Measurements from ENCODE around the gene TSSK2. TPM values are rescaled to one million over a fixed set of nuclear protein-coding genes. Genes with fewer than 3 reads are reported as not detected.

Gene TSSK2
- total RNA-seq, 4 donors from 2014 or later: not detected

DNA sequence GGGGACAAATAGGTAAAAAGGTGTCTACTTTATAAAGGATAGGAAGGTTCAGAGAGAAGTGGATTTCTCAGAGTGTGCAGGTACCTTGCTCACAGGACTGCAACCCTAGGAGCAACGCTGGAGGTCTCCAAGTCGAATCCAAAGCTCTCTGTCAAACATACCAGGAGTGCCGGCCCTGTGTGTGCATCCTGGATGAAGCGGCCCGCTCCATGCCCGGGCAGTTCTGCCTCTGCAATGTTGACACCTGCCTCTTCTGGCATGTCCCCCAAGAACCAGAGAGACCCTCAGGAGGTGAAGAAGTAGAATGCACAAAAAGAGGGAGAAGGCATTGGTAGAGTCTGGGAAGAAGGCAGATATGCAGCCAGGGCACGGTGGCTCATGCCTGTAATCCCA lies 3.1 kb upstream of the TSSK2 start:
- Histone ChIP-seq H3K27me3 (no peaks in the 10 kb centered on the region), H3K9me3 (no peaks in the 10 kb centered on the region), H3K4me1 (peaks cover 0 to 3% (median 1%) of the 10 kb centered on the region in 4 donors), H3K4me3 (no peak overlapping the region), H3K36me3 (no peaks in the 10 kb centered on the region), H3K27ac (no peak overlapping the region)
- 75 to 81% methylated on average over 7 of the region's 7 CpGs for WGBS, 2 donors (ENCODE audit: low coverage in 1 of 2)
- intact Hi-C loops (cut with DNase I; ENCODE audit: low total_unique reads): no loop called here
- TF ChIP-seq POLR2AphosphoS5 (IDR thresholded peaks at IDR 0.05) (no peak), POLR2A (IDR thresholded peaks at IDR 0.05) (no peak), EP300 (IDR thresholded peaks at IDR 0.05; ENCODE audit: low read depth) (no peak)
- TF ChIP-seq, protein P1, sequence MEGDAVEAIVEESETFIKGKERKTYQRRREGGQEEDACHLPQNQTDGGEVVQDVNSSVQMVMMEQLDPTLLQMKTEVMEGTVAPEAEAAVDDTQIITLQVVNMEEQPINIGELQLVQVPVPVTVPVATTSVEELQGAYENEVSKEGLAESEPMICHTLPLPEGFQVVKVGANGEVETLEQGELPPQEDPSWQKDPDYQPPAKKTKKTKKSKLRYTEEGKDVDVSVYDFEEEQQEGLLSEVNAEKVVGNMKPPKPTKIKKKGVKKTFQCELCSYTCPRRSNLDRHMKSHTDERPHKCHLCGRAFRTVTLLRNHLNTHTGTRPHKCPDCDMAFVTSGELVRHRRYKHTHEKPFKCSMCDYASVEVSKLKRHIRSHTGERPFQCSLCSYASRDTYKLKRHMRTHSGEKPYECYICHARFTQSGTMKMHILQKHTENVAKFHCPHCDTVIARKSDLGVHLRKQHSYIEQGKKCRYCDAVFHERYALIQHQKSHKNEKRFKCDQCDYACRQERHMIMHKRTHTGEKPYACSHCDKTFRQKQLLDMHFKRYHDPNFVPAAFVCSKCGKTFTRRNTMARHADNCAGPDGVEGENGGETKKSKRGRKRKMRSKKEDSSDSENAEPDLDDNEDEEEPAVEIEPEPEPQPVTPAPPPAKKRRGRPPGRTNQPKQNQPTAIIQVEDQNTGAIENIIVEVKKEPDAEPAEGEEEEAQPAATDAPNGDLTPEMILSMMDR (IDR thresholded peaks at IDR 0.05): no peak
- in situ Hi-C loops (cut with MboI; ENCODE audit: low pct_ligation_motif_present in 1 of 4, low pct_unique_long_range_greater_than_20kb in 1 of 4, low sequenced_read_pairs in 3 of 4): loop anchor here in 1 of 4 donors (25.0 kb wide), 1 partner anchor 509 kb away; no protein-coding TSS in a partner anchor
- no peak for DNase-seq

DNA sequence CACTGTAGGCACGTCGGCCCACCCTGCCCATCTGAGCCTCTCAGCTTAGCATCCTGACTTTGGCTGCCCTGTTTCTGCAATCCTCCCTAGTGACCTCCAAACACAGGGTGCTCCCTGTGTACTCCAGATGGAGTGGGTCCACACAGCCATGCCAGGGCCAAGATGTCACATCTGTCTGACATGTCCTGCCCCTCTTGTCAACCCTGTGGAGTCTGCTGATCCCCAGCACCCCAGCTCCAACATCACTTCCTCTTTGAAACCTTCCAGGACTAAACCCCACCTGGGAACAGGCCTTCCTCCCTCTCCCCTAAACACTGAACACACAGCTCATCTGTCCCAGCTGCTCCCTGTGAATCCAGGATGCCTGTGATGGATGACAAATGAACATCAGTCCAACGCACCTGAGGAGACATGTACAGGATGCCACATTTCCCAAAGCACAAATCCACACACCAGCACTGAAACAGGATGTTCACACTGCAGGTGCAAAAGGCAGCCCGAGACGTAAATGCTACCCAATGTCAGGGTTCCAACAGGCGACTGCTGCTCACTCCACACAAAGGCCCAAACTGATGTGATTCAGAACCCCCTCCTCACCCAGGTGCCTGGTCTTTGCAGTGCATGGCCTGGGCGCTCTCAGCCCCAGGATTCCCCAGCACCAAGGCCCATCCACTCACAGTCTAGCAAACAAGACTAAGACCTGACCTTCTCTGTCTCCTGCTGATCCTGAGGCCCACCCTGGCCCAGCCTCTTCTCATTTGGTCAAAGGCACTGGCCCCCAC lies 2.0 kb upstream of the TSSK2 start:
- no peak overlapping the region for H3K4me3 ChIP-seq
- WGBS, 2 donors (ENCODE audit: low coverage in 1 of 2): 89% methylated on average over 7 of the region's 7 CpGs; no CpG with 5 or more reads in 1 of the 2 donors
- H3K27ac ChIP-seq: no peak overlapping the region
- TF ChIP-seq EP300 (IDR thresholded peaks at IDR 0.05; ENCODE audit: low read depth): no peak
- no peak for TF ChIP-seq POLR2AphosphoS5 (IDR thresholded peaks at IDR 0.05)
- TF ChIP-seq POLR2A (IDR thresholded peaks at IDR 0.05): no peak
- TF ChIP-seq, protein P1 (IDR thresholded peaks at IDR 0.05): no peak
- H3K36me3 ChIP-seq: peaks cover 0 to 7% (median 2%) of the 10 kb centered on the region in 4 donors
- intact Hi-C loops (cut with DNase I; ENCODE audit: low total_unique reads) (no loop called here), in situ Hi-C loops (cut with MboI; ENCODE audit: low pct_ligation_motif_present in 1 of 4, low pct_unique_long_range_greater_than_20kb in 1 of 4, low sequenced_read_pairs in 3 of 4) (loop anchor here in 1 of 4 donors (25.0 kb wide), 1 partner anchor 508 kb away; no protein-coding TSS in a partner anchor)
- DNase-seq: no peak
- H3K4me1 ChIP-seq: no peaks in the 10 kb centered on the region
- no peaks in the 10 kb centered on the region for H3K9me3 ChIP-seq
- H3K27me3 ChIP-seq: no peaks in the 10 kb centered on the region

DNA sequence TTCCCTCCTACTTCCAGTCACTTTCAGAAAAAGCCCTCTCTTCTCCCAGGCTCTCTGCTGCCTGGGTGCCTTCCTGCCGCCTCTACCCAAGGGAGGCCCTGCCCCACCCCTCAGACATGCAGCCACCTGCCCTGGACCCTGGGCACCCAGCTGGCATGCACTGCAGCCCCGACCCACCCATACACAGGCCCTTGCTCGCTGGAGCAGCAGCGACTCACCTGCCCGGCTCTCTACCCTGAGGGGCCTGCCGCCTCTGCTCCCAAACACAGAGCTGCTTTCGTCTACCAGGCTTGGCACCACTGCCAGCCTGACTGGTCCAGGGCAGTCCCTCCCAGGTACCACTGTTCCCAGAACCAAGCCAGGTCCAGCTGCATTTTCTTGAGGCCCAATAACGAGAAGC lies 1.2 kb upstream of the TSSK2 start:
- no peaks in the 10 kb centered on the region for H3K4me1 ChIP-seq
- H3K27me3 ChIP-seq: no peaks in the 10 kb centered on the region
- intact Hi-C loops (cut with DNase I; ENCODE audit: low total_unique reads): no loop called here
- in situ Hi-C loops (cut with MboI; ENCODE audit: low pct_ligation_motif_present in 1 of 4, low pct_unique_long_range_greater_than_20kb in 1 of 4, low sequenced_read_pairs in 3 of 4): loop anchor here in 1 of 4 donors (25.0 kb wide), 1 partner anchor 507 kb away; no protein-coding TSS in a partner anchor
- 74% methylated on average over 8 of the region's 8 CpGs; no CpG with 5 or more reads in 1 of the 2 donors for WGBS, 2 donors (ENCODE audit: low coverage in 1 of 2)
- no peak for DNase-seq
- no peak for TF ChIP-seq POLR2A (IDR thresholded peaks at IDR 0.05)
- TF ChIP-seq, protein P1 (IDR thresholded peaks at IDR 0.05): no peak
- H3K36me3 ChIP-seq: peaks cover 0 to 10% (median 4%) of the 10 kb centered on the region in 4 donors
- no peak overlapping the region for H3K4me3 ChIP-seq
- H3K27ac ChIP-seq: no peak overlapping the region
- no peaks in the 10 kb centered on the region for H3K9me3 ChIP-seq

DNA sequence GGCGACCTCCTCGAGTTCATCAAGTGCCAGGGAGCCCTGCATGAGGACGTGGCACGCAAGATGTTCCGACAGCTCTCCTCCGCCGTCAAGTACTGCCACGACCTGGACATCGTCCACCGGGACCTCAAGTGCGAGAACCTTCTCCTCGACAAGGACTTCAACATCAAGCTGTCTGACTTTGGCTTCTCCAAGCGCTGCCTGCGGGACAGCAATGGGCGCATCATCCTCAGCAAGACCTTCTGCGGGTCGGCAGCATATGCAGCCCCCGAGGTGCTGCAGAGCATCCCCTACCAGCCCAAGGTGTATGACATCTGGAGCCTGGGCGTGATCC lies 542 bp downstream of the TSSK2 start:
- Histone ChIP-seq H3K36me3 (peaks cover 0 to 14% (median 4%) of the 10 kb centered on the region in 4 donors), H3K27ac (no peak overlapping the region), H3K4me3 (no peak overlapping the region), H3K27me3 (no peaks in the 10 kb centered on the region), H3K4me1 (no peaks in the 10 kb centered on the region), H3K9me3 (no peaks in the 10 kb centered on the region)
- WGBS, 2 donors (ENCODE audit: low coverage in 1 of 2): 97% methylated on average over 19 of the region's 19 CpGs; no CpG with 5 or more reads in 1 of the 2 donors
- in situ Hi-C loops (cut with MboI; ENCODE audit: low pct_ligation_motif_present in 1 of 4, low pct_unique_long_range_greater_than_20kb in 1 of 4, low sequenced_read_pairs in 3 of 4): loop anchor here in 1 of 4 donors (25.0 kb wide), 1 partner anchor 506 kb away; no protein-coding TSS in a partner anchor
- intact Hi-C loops (cut with DNase I; ENCODE audit: low total_unique reads): no loop called here
- TF ChIP-seq, protein P1 (IDR thresholded peaks at IDR 0.05): no peak
- TF ChIP-seq POLR2AphosphoS5 (IDR thresholded peaks at IDR 0.05) (no peak), POLR2A (IDR thresholded peaks at IDR 0.05) (no peak), EP300 (IDR thresholded peaks at IDR 0.05; ENCODE audit: low read depth) (no peak)
- no peak for DNase-seq

All from transverse colon (tissue), 4 donors.